ENCODE results near the gene MUC4.
"Not testable (repeated sequence)": the region's sequence is repeated elsewhere in the genome, so short reads cannot be mapped to it uniquely, and the experiment has no call there.

The MUC4 gene

DNA sequence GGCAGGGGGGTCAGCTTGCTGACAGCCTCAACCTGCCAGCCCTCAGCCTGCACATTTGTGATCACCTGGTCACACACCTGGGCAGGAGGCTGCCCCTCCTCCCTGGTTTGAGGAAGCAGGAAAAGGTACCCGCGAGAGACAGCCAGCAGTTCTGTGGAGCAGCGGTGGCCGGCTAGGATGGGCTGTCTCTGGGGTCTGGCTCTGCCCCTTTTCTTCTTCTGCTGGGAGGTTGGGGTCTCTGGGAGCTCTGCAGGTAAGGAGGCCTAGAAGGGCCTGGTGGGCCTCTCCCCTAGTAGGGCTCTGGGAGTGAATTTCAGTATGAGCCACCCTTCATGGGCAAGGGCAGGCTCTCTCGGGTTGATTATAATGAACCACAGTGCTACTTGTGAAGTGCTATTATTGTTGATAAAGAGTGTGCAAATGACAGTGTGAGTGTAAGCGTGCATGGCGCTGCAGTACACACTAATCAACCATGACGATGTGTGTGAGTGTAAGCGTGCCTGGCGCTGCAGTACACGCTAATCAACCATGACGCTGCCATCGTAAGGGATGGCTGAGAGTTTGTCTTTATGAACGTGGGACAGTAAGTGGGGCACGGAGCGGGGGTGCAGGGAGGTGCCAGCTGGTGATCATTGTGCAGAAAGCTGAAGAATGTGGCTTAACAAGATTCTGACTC lies 90.8 kb downstream of the MUC4 start, which contains the start of gene MUC20:
Gene MUC20, plus strand, starts transcription at position 148 of the 676 bp plus-strand sequence. Its CDS starts 30 bp downstream, at position 178.
- H3K27ac ChIP-seq (replicated peaks); H3K27me3 ChIP-seq (ENCODE audit: insufficient read depth, poor library complexity, severe bottlenecking); H3K4me3 ChIP-seq (replicated peaks; ENCODE audit: insufficient read depth, low read length); DNase-seq (ENCODE audit: low read depth in 1 of 2, low spot score in 1 of 2): not testable (repeated sequence)

GRCh38 chr3:195719514-195720254 lies 92.0 kb downstream of the MUC4 start:
- not testable (repeated sequence) for H3K27ac ChIP-seq (replicated peaks); DNase-seq (ENCODE audit: low read depth in 1 of 2, low spot score in 1 of 2); H3K27me3 ChIP-seq (ENCODE audit: insufficient read depth, poor library complexity, severe bottlenecking); H3K4me3 ChIP-seq (replicated peaks; ENCODE audit: insufficient read depth, low read length)

DNA sequence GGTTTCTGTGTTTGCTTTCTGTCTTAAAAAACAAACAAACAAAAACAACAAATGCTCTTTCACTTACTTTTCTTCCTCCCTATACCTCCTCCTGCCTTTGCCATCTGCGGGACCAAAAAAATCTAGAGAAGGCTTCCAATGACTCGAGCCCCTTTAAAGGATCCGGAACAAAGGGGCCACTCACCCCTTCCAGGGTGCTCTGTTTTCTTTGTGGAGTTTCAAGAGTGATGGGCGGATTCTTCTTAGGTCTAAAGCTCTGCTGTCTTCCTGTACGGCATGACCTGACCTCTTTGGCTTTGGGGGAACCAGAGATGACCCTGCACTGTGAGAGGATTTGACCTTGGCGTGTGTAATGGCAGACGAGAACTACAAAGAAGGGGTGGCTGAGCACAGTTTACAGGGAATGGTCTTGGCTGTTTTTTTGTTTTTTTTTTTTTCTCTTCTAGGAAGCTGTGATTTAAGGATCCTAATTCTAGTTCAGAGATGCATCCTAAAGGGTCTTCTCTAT lies 93.2 kb downstream of the MUC4 start:
- DNase-seq (ENCODE audit: low read depth in 1 of 2, low spot score in 1 of 2): no peak
- Histone ChIP-seq H3K27ac (replicated peaks) (no peak overlapping the region), H3K4me3 (replicated peaks; ENCODE audit: insufficient read depth, low read length) (no peak overlapping the region), H3K27me3 (ENCODE audit: insufficient read depth, poor library complexity, severe bottlenecking) (peaks cover 7% of the 10 kb centered on the region)
- no peak for TF ChIP-seq GABPA (IDR thresholded peaks at IDR 0.05; ENCODE audit: low read depth)
- TF ChIP-seq POLR2AphosphoS5 (IDR thresholded peaks at IDR 0.05; ENCODE audit: low read depth): no peak
- no peak for TF ChIP-seq REST (IDR thresholded peaks at IDR 0.05; ENCODE audit: insufficient replicate concordance, low read depth)
- no peak for TF ChIP-seq SPI1 (IDR thresholded peaks at IDR 0.05; ENCODE audit: borderline replicate concordance, low read depth)

DNA sequence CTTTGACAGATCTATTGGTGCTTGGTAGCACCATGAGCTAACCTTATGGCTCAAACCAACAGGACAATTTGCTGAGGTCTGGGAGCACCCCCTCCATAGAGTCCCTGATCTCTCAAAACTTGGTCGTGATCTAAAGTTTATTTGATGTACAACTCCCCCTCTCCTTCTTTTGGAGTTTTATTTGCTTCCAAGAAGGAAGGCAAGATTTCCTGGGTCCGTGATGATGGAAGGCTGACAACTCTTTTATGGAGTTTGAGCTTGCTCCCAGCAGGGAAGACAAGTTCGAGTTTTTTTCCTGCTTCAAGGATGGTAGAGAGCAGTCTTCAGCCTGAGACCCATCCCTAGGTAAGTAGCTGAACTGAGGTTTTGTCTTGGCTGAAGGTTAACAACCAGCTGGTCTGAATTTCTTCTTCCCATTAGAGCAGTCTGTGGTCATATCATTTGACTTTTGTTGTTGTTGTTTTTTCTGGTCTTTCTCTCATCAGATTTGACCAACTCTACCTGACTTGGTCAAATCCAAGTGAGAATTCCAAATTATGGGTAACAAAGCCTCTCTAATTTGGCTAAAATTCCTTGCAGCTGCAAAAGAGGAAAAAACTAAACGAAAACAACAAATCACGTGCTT lies 93.8 kb downstream of the MUC4 start:
- no peak for DNase-seq (ENCODE audit: low read depth in 1 of 2, low spot score in 1 of 2)
- Histone ChIP-seq H3K27me3 (ENCODE audit: insufficient read depth, poor library complexity, severe bottlenecking) (peaks cover 7% of the 10 kb centered on the region), H3K27ac (replicated peaks) (no peak overlapping the region), H3K4me3 (replicated peaks; ENCODE audit: insufficient read depth, low read length) (no peak overlapping the region)
- TF ChIP-seq SPI1 (IDR thresholded peaks at IDR 0.05; ENCODE audit: borderline replicate concordance, low read depth): no peak
- no peak for TF ChIP-seq REST (IDR thresholded peaks at IDR 0.05; ENCODE audit: insufficient replicate concordance, low read depth)
- no peak for TF ChIP-seq GABPA (IDR thresholded peaks at IDR 0.05; ENCODE audit: low read depth)
- no peak for TF ChIP-seq POLR2AphosphoS5 (IDR thresholded peaks at IDR 0.05; ENCODE audit: low read depth)
- no peak for TF ChIP-seq CTCF (IDR thresholded peaks at IDR 0.05; ENCODE audit: insufficient read depth, low read length)

DNA sequence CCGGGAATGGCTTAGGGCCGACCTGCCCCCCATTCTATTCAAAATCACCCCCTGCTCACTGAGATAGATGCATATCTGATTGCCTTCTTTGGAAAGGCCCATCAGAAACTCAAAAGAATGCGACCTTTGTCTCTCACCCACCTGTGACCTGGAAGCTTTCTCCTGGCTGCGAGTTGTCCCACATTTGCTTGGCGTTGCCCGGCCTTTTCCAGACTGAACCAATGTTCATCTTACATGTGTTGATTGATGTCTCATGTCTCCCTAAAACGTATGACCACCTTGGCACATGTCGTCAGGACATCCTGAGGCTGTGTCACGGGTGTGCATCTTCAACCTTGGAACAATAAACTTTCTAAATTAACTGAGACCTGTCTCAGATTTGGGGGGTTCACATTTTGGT lies 94.3 kb downstream of the MUC4 start:
- peaks cover 7% of the 10 kb centered on the region for H3K27me3 ChIP-seq (ENCODE audit: insufficient read depth, poor library complexity, severe bottlenecking)
- no peak overlapping the region for H3K4me3 ChIP-seq (replicated peaks; ENCODE audit: insufficient read depth, low read length)
- no peak for DNase-seq (ENCODE audit: low read depth in 1 of 2, low spot score in 1 of 2)
- no peak overlapping the region for H3K27ac ChIP-seq (replicated peaks)
- TF ChIP-seq GABPA (IDR thresholded peaks at IDR 0.05; ENCODE audit: low read depth) (no peak), CTCF (IDR thresholded peaks at IDR 0.05; ENCODE audit: insufficient read depth, low read length) (no peak), REST (IDR thresholded peaks at IDR 0.05; ENCODE audit: insufficient replicate concordance, low read depth) (no peak), SPI1 (IDR thresholded peaks at IDR 0.05; ENCODE audit: borderline replicate concordance, low read depth) (no peak), POLR2AphosphoS5 (IDR thresholded peaks at IDR 0.05; ENCODE audit: low read depth) (no peak)
